ENCODE results near the gene IFT122. TPM values are rescaled to one million over a fixed set of nuclear protein-coding genes. Genes with fewer than 3 reads are reported as not detected.
A peak's percentile ranks its signal among the peaks of the same experiment; 100 is the strongest.
"Not testable (repeated sequence)": the region's sequence is repeated elsewhere in the genome, so short reads cannot be mapped to it uniquely, and the experiment has no call there.

Gene IFT122
- total RNA-seq, 4 donors from 2014 or later, result 4.1 to 70.2 (median 38.6) TPM

GRCh38 chr3:129491794-129492193 is 51.8 kb downstream of the IFT122 start:
- intact Hi-C loops (cut with DNase I; ENCODE audit: low total_unique reads), result no loop called here
- Histone ChIP-seq H3K4me1 (no peaks in the 10 kb centered on the region), H3K9me3 (no peaks in the 10 kb centered on the region), H3K36me3 (no peaks in the 10 kb centered on the region), H3K27me3 (no peaks in the 10 kb centered on the region), H3K4me3 (no peak overlapping the region), H3K27ac (no peak overlapping the region)
- no peak for TF ChIP-seq CTCF (IDR thresholded peaks at IDR 0.05)
- TF ChIP-seq POLR2A (IDR thresholded peaks at IDR 0.05), result no peak
- no peak for DNase-seq

- Histone ChIP-seq H3K27me3 (no peaks in the 10 kb centered on the region), H3K4me3 (no peak overlapping the region), H3K36me3 (no peaks in the 10 kb centered on the region), H3K27ac (no peak overlapping the region), H3K4me1 (no peaks in the 10 kb centered on the region), H3K9me3 (no peaks in the 10 kb centered on the region)
- TF ChIP-seq POLR2A (IDR thresholded peaks at IDR 0.05) (no peak), CTCF (IDR thresholded peaks at IDR 0.05) (no peak)
- DNase-seq, result no peak
- intact Hi-C loops (cut with DNase I; ENCODE audit: low total_unique reads), result no loop called here
These were observed 52.7 kb downstream of the IFT122 start for GRCh38 chr3:129492691-129493090.

GRCh38 chr3:129493206-129493605 is 53.2 kb downstream of the IFT122 start:
- Histone ChIP-seq H3K27me3 (no peaks in the 10 kb centered on the region), H3K9me3 (no peaks in the 10 kb centered on the region), H3K27ac (no peak overlapping the region), H3K36me3 (no peaks in the 10 kb centered on the region), H3K4me1 (no peaks in the 10 kb centered on the region), H3K4me3 (no peak overlapping the region)
- TF ChIP-seq POLR2A (IDR thresholded peaks at IDR 0.05) (no peak), CTCF (IDR thresholded peaks at IDR 0.05) (no peak)
- no peak for DNase-seq
- intact Hi-C loops (cut with DNase I; ENCODE audit: low total_unique reads), result no loop called here

- H3K36me3 ChIP-seq; H3K27me3 ChIP-seq; intact Hi-C loops (cut with DNase I; ENCODE audit: low total_unique reads); H3K4me3 ChIP-seq; H3K4me1 ChIP-seq; DNase-seq; H3K9me3 ChIP-seq: not testable (repeated sequence)
- H3K27ac ChIP-seq, result peak overlapping the region; percentile 80 to 84
These were observed 54.5 kb downstream of the IFT122 start for GRCh38 chr3:129494499-129494898.

GRCh38 chr3:129495006-129495639 is 55.1 kb downstream of the IFT122 start:
- H3K27me3 ChIP-seq; intact Hi-C loops (cut with DNase I; ENCODE audit: low total_unique reads); H3K4me3 ChIP-seq; H3K36me3 ChIP-seq; H3K4me1 ChIP-seq; H3K9me3 ChIP-seq: not testable (repeated sequence)
- DNase-seq, result peak in 1 of 2 donors; percentile 39
- H3K27ac ChIP-seq, result peak overlapping the region; percentile 80 to 84

GRCh38 chr3:129497876-129498275 is 57.9 kb downstream of the IFT122 start:
- not testable (repeated sequence) for H3K36me3 ChIP-seq, H3K9me3 ChIP-seq

GRCh38 chr3:129498603-129499488 is 58.8 kb downstream of the IFT122 start:
- H3K27me3 ChIP-seq; intact Hi-C loops (cut with DNase I; ENCODE audit: low total_unique reads): not testable (repeated sequence)

More at GRCh38 chr3:129497876-129498275, 57.9 kb downstream of the IFT122 start:
- intact Hi-C loops (cut with DNase I; ENCODE audit: low total_unique reads); DNase-seq; H3K4me1 ChIP-seq; H3K27ac ChIP-seq; H3K4me3 ChIP-seq; H3K27me3 ChIP-seq: not testable (repeated sequence)

GRCh38 chr3:129499604-129500333 is 59.7 kb downstream of the IFT122 start:
- H3K4me1 ChIP-seq; H3K27me3 ChIP-seq; H3K9me3 ChIP-seq; H3K27ac ChIP-seq; intact Hi-C loops (cut with DNase I; ENCODE audit: low total_unique reads); H3K36me3 ChIP-seq; DNase-seq; H3K4me3 ChIP-seq: not testable (repeated sequence)

More at GRCh38 chr3:129498603-129499488, 58.8 kb downstream of the IFT122 start:
- not testable (repeated sequence) for DNase-seq, H3K4me3 ChIP-seq, H3K4me1 ChIP-seq, H3K36me3 ChIP-seq, H3K9me3 ChIP-seq
- H3K27ac ChIP-seq, result peak overlapping the region in 1 of 2 donors; percentile 21
